ENCODE results near the gene TRIM28. TPM values are rescaled to one million over a fixed set of nuclear protein-coding genes. Genes with fewer than 3 reads are reported as not detected.

TRIM28 gene
- total RNA-seq, 6 donors from 2014 or later: 197 to 283 (median 213) TPM

- ATAC-seq (ENCODE audit: low FRiP score in 2 of 2) (no peak), DNase-seq (no peak)
- peak overlapping the region; percentile 0 to 91 (median 83) for H3K4me3 ChIP-seq
- TF ChIP-seq POLR2AphosphoS5 (IDR thresholded peaks at IDR 0.05) (no peak), POLR2A (IDR thresholded peaks at IDR 0.05) (no peak), EP300 (IDR thresholded peaks at IDR 0.05) (no peak), CTCF (IDR thresholded peaks at IDR 0.05) (no peak)
- H3K9me3 ChIP-seq: no peaks in the 10 kb centered on the region
- 43 to 58% methylated on average over 3 to 4 of the region's 4 CpGs for WGBS, 2 donors
- H3K36me3 ChIP-seq: peaks cover 26 to 50% (median 43%) of the 10 kb centered on the region in 4 donors
- H3K4me1 ChIP-seq: peaks cover 41 to 56% (median 45%) of the 10 kb centered on the region in 4 donors
- H3K27me3 ChIP-seq: no peaks in the 10 kb centered on the region
- H3K27ac ChIP-seq: peak overlapping the region; percentile 92 to 100 (median 95)
These were observed 11.6 kb downstream of the TRIM28 start for GRCh38 chr19:58555369-58555885.

GRCh38 chr19:58555920-58556621, 12.2 kb downstream of the TRIM28 start:
- DNase-seq: no peak
- peak overlapping the region in 1 of 4 donors; percentile 91 for H3K4me3 ChIP-seq
- no peaks in the 10 kb centered on the region for H3K9me3 ChIP-seq
- peaks cover 22 to 43% (median 36%) of the 10 kb centered on the region in 4 donors for H3K36me3 ChIP-seq
- 81 to 91% methylated on average over 9 to 16 of the region's 16 CpGs for WGBS, 2 donors
- TF ChIP-seq CTCF (IDR thresholded peaks at IDR 0.05) (no peak), POLR2AphosphoS5 (IDR thresholded peaks at IDR 0.05) (no peak), EP300 (IDR thresholded peaks at IDR 0.05) (no peak)
- H3K4me1 ChIP-seq: peaks cover 41 to 57% (median 45%) of the 10 kb centered on the region in 4 donors
- H3K27me3 ChIP-seq: no peaks in the 10 kb centered on the region
- H3K27ac ChIP-seq: peak overlapping the region; percentile 24 to 100 (median 96)
- ATAC-seq (ENCODE audit: low FRiP score in 2 of 2): no peak

- no peak for DNase-seq
- WGBS, 2 donors: 55 to 60% methylated on average over 9 to 10 of the region's 10 CpGs
- Histone ChIP-seq H3K27me3 (no peaks in the 10 kb centered on the region), H3K4me1 (peaks cover 44 to 63% (median 50%) of the 10 kb centered on the region in 4 donors), H3K27ac (peak overlapping the region; percentile 98 to 100 (median 98)), H3K4me3 (peak overlapping the region in 3 of 4 donors; percentile 71 to 96 (median 83)), H3K9me3 (no peaks in the 10 kb centered on the region), H3K36me3 (peaks cover 17 to 37% (median 30%) of the 10 kb centered on the region in 4 donors)
- TF ChIP-seq POLR2AphosphoS5 (IDR thresholded peaks at IDR 0.05): no peak
- no peak for TF ChIP-seq POLR2A (IDR thresholded peaks at IDR 0.05)
- no peak for ATAC-seq (ENCODE audit: low FRiP score in 2 of 2)
These were observed 12.9 kb downstream of the TRIM28 start for GRCh38 chr19:58556622-58557220.

GRCh38 chr19:58557221-58558065, 13.6 kb downstream of the TRIM28 start:
- H3K27ac ChIP-seq: peak overlapping the region; percentile 98 to 100 (median 98)

More at GRCh38 chr19:58557221-58558065, 13.6 kb downstream of the TRIM28 start:
- peak overlapping the region; percentile 71 to 96 (median 86) for H3K4me3 ChIP-seq
- peaks cover 0 to 3% (median 0%) of the 10 kb centered on the region in 4 donors for H3K27me3 ChIP-seq
- no peak for DNase-seq
- no peaks in the 10 kb centered on the region for H3K9me3 ChIP-seq
- no peak for TF ChIP-seq POLR2AphosphoS5 (IDR thresholded peaks at IDR 0.05)
- TF ChIP-seq CTCF (IDR thresholded peaks at IDR 0.05): no peak
- TF ChIP-seq EP300 (IDR thresholded peaks at IDR 0.05): no peak
- no peak for TF ChIP-seq POLR2A (IDR thresholded peaks at IDR 0.05)
- ATAC-seq (ENCODE audit: low FRiP score in 2 of 2): no peak
- WGBS, 2 donors: 30 to 35% methylated on average over 12 of the region's 12 CpGs
- H3K4me1 ChIP-seq: peaks cover 52 to 70% (median 57%) of the 10 kb centered on the region in 4 donors
- H3K36me3 ChIP-seq: peaks cover 9 to 30% (median 22%) of the 10 kb centered on the region in 4 donors
